H1 (cell line): ENCODE measurements around the gene COPZ1. TPM values are rescaled to one million over a fixed set of nuclear protein-coding genes. Genes with fewer than 3 reads are reported as not detected.
A peak's percentile ranks its signal among the peaks of the same experiment; 100 is the strongest.

Experiments
- CTCF ChIA-PET: fragments of 300-600 bp; sonication (Branson Sonifier 250); formaldehyde crosslinking; loops from one replicate; lab custom pipeline; 2021; ENCODE audit not compliant: partially characterized antibody; lab: Charles Lee
- POLR2A ChIA-PET: fragments of 300-600 bp; sonication (Branson Sonifier 250); formaldehyde crosslinking; loops from one replicate; lab custom pipeline; 2021; ENCODE audit warnings: inconsistent platforms; ENCODE audit not compliant: partially characterized antibody; lab: Charles Lee
- DNase-seq, 2 experiments: peaks; one replicate each; pipeline versions ENCODE4 v3.0.0 to v3.0.0-alpha.2; 2010 to 2022; ENCODE audit warnings: low spot score in 2 of 2, low read depth in 1 of 2, mixed read lengths in 1 of 2
- FAIRE-seq: peaks from 2 replicates; lab custom pipeline; 2011; peaks lifted over from hg19 to GRCh38; lab: Jason Lieb, UNC
- H2AFZ ChIP-seq: 2 replicates; pipeline ENCODE4 v1.8.1; 2012; ENCODE audit warnings: low read length, inconsistent platforms
- H2AK5ac ChIP-seq: 2 replicates; pipeline ENCODE4 v1.6.1; 2013; ENCODE audit warnings: low read depth, low read length
- H2BK120ac ChIP-seq: replicated peaks from 2 replicates; pipeline ENCODE3; 2013; ENCODE audit warnings: low read depth, low read length, inconsistent platforms
- H2BK12ac ChIP-seq: 2 replicates; pipeline ENCODE4 v1.6.1; 2013; ENCODE audit warnings: low read depth, low read length
- H2BK15ac ChIP-seq: 2 replicates; pipeline ENCODE4 v1.6.1; 2013; ENCODE audit warnings: low read length
- H2BK20ac ChIP-seq: 2 replicates; pipeline ENCODE4 v1.6.1; 2013; ENCODE audit warnings: low read length
- H2BK5ac ChIP-seq: 2 replicates; pipeline ENCODE4 v1.6.1; 2013; ENCODE audit warnings: low read depth, low read length
- H3K14ac ChIP-seq: 2 replicates; pipeline ENCODE4 v1.6.1; 2013; ENCODE audit warnings: inconsistent platforms; ENCODE audit not compliant: insufficient read length
- H3K18ac ChIP-seq: 2 replicates; pipeline ENCODE4 v1.6.1; 2013; ENCODE audit warnings: low read length; ENCODE audit errors: extremely low read depth
- H3K23ac ChIP-seq: 2 replicates; pipeline ENCODE4 v1.6.1; 2013; ENCODE audit warnings: inconsistent platforms; ENCODE audit not compliant: insufficient read length
- H3K23me2 ChIP-seq: 2 replicates; pipeline ENCODE4 v1.6.1; 2013; ENCODE audit warnings: low read depth, low read length
- H3K27ac ChIP-seq: 2 replicates; pipeline ENCODE4 v1.6.1; 2011; ENCODE audit warnings: low read depth, low read length, inconsistent platforms
- H3K27me3 ChIP-seq, 4 experiments: replicated peaks in 1 of 4; 1 replicate in 1 of 4; 2 replicates in 3 of 4; pipeline versions ENCODE4 v1.6.1 to v1.8.1; 2011 to 2013; ENCODE audit warnings: low read length in 3 of 4, mild to moderate bottlenecking in 3 of 4, inconsistent platforms in 2 of 4, mixed read lengths in 2 of 4, moderate library complexity in 1 of 4; ENCODE audit not compliant: control insufficient read depth in 3 of 4, insufficient read depth in 3 of 4; ENCODE audit errors: extremely low read depth in 1 of 4
- H3K36me3 ChIP-seq, 4 experiments: 2 replicates each; pipeline versions ENCODE4 v1.6.1 to v1.8.1; 2011 to 2013; ENCODE audit warnings: mild to moderate bottlenecking in 4 of 4, low read length in 3 of 4, moderate library complexity in 2 of 4, control low read depth in 1 of 4, inconsistent platforms in 1 of 4; ENCODE audit not compliant: insufficient read depth in 4 of 4, control insufficient read depth in 2 of 4
- H3K4ac ChIP-seq: replicated peaks from 2 replicates; pipeline ENCODE3; 2013; ENCODE audit warnings: low read length, low read depth, mixed read lengths, inconsistent platforms; ENCODE audit not compliant: insufficient read length
- H3K4me1 ChIP-seq, 4 experiments: replicated peaks in 1 of 4; 1 replicate in 1 of 4; 2 replicates in 3 of 4; pipeline versions ENCODE4 v1.6.1 to v1.8.1; 2011 to 2013; ENCODE audit warnings: low read length in 3 of 4, inconsistent platforms in 2 of 4, mixed read lengths in 1 of 4; ENCODE audit not compliant: insufficient read depth in 4 of 4, control insufficient read depth in 3 of 4
- H3K4me2 ChIP-seq, 2 experiments: 2 replicates each; pipeline versions ENCODE4 v1.6.1 to v1.8.1; 2011 to 2013; ENCODE audit warnings: low read depth in 2 of 2, low read length in 2 of 2, control low read depth in 1 of 2, inconsistent platforms in 1 of 2, mild to moderate bottlenecking in 1 of 2; ENCODE audit not compliant: insufficient read depth in 1 of 2
- H3K4me3 ChIP-seq, 4 experiments: fragments of 200-600, 300-600 bp in 1 of 4; sonication (generic), shearing (Covaris generic), sonication (Bioruptor Twin) in 1 of 4; 2 replicates each; pipeline versions ENCODE4 v1.5.1 to v1.8.1; 2011 to 2016; ENCODE audit warnings: low read length in 4 of 4, low read depth in 3 of 4, control low read depth in 2 of 4, inconsistent platforms in 2 of 4, mild to moderate bottlenecking in 2 of 4, mixed read lengths in 1 of 4, moderate library complexity in 1 of 4; ENCODE audit not compliant: insufficient read depth in 2 of 4; ENCODE audit errors: extremely low read depth in 1 of 4
- H3K56ac ChIP-seq: replicated peaks from 2 replicates; pipeline ENCODE3; 2013; ENCODE audit warnings: low read depth, mild to moderate bottlenecking, mixed read lengths, low read length, inconsistent platforms; ENCODE audit not compliant: insufficient read length
- H3K79me1 ChIP-seq: 2 replicates; pipeline ENCODE4 v1.6.1; 2013; ENCODE audit warnings: low read depth, low read length, control low read depth
- H3K79me2 ChIP-seq, 2 experiments: 2 replicates each; pipeline versions ENCODE4 v1.6.1 to v1.8.1; 2012 to 2013; ENCODE audit warnings: low read length in 2 of 2, mild to moderate bottlenecking in 2 of 2, inconsistent platforms in 1 of 2; ENCODE audit not compliant: insufficient read depth in 2 of 2, control insufficient read depth in 1 of 2
- H3K9ac ChIP-seq, 4 experiments: replicated peaks in 1 of 4; 1 replicate in 1 of 4; 2 replicates in 3 of 4; pipeline versions ENCODE4 v1.6.1 to v1.8.1; 2011 to 2013; ENCODE audit warnings: low read depth in 3 of 4, low read length in 3 of 4, control low read depth in 2 of 4, mild to moderate bottlenecking in 2 of 4, moderate library complexity in 2 of 4, inconsistent platforms in 1 of 4; ENCODE audit errors: extremely low read depth in 1 of 4
- H3K9me3 ChIP-seq, 2 experiments: 2 replicates each; pipeline versions ENCODE4 v1.6.1 to v1.8.1; 2012 to 2013; ENCODE audit warnings: mild to moderate bottlenecking in 2 of 2, moderate library complexity in 2 of 2, control low read depth in 1 of 2, inconsistent platforms in 1 of 2, low read depth in 1 of 2, low read length in 1 of 2, mixed read lengths in 1 of 2; ENCODE audit not compliant: insufficient read depth in 2 of 2
- H4K20me1 ChIP-seq, 2 experiments: replicated peaks in 1 of 2; 2 replicates each; pipeline versions ENCODE3 to v1.8.1; 2011 to 2013; ENCODE audit warnings: inconsistent platforms in 2 of 2, low read length in 2 of 2, mild to moderate bottlenecking in 1 of 2; ENCODE audit not compliant: insufficient read depth in 2 of 2, control insufficient read depth in 1 of 2
- H4K5ac ChIP-seq: 2 replicates; pipeline ENCODE4 v1.6.1; 2013; ENCODE audit warnings: low read length, low read depth, mixed read lengths, inconsistent platforms; ENCODE audit not compliant: insufficient read length
- H4K8ac ChIP-seq: 2 replicates; pipeline ENCODE4 v1.8.0; 2013; ENCODE audit warnings: mild to moderate bottlenecking, moderate library complexity, low read length, inconsistent platforms; ENCODE audit not compliant: insufficient read depth; ENCODE audit errors: extremely low read depth
- H4K91ac ChIP-seq: replicated peaks from 2 replicates; pipeline ENCODE3; 2013; ENCODE audit warnings: low read length, mixed read lengths, inconsistent platforms; ENCODE audit not compliant: insufficient read length
- CTBP2 ChIP-seq: IDR thresholded peaks from 2 replicates; pipeline ENCODE4 v1.7.0; 2011; ENCODE audit warnings: borderline replicate concordance, mild to moderate bottlenecking, moderate library complexity, mixed read lengths, low read length; ENCODE audit not compliant: insufficient read depth, insufficient read length
- EP300 ChIP-seq, 2 experiments: IDR thresholded peaks; 1 replicate in 1 of 2; 2 replicates in 1 of 2; pipeline ENCODE4 v1.6.1; 2011 to 2012; ENCODE audit warnings: low read depth in 2 of 2, low read length in 2 of 2, mild to moderate bottlenecking in 2 of 2, borderline replicate concordance in 1 of 2, inconsistent platforms in 1 of 2, moderate library complexity in 1 of 2
- KDM4A ChIP-seq: IDR thresholded peaks from one replicate; pipeline ENCODE4 v1.7.1; 2012; ENCODE audit warnings: low read depth, mild to moderate bottlenecking, moderate library complexity, low read length, inconsistent platforms; ENCODE audit not compliant: severe bottlenecking
- POLR2A ChIP-seq, 2 experiments: IDR thresholded peaks; 1 replicate in 1 of 2; 2 replicates in 1 of 2; pipeline ENCODE4 v1.6.1; 2011; ENCODE audit warnings: low read depth in 2 of 2, low read length in 2 of 2, mild to moderate bottlenecking in 2 of 2; ENCODE audit errors: control extremely low read depth in 1 of 2
- RXRA ChIP-seq: IDR thresholded peaks from 2 replicates; pipeline ENCODE4 v1.6.1; 2011; ENCODE audit warnings: low read depth, mild to moderate bottlenecking, low read length, moderate library complexity; ENCODE audit not compliant: insufficient read depth
- SIN3A ChIP-seq, 2 experiments: IDR thresholded peaks in 1 of 2; conservative IDR thresholded peaks in 1 of 2; 2 replicates each; pipeline ENCODE4 v1.6.1; 2011 to 2012; ENCODE audit warnings: low read length in 2 of 2, improper control_type of control experiment in 1 of 2, low read depth in 1 of 2, mild to moderate bottlenecking in 1 of 2
- SP1 ChIP-seq: IDR thresholded peaks from 2 replicates; pipeline ENCODE4 v1.6.1; 2011; ENCODE audit warnings: low read depth, low read length
- TAF1 ChIP-seq: IDR thresholded peaks from 2 replicates; pipeline ENCODE4 v1.6.1; 2011; ENCODE audit warnings: mild to moderate bottlenecking, low read depth, low read length
- TAF7 ChIP-seq: optimal IDR thresholded peaks from 2 replicates; pipeline ENCODE3; 2011; ENCODE audit warnings: low read depth, mild to moderate bottlenecking, inconsistent platforms, low read length, moderate library complexity, borderline replicate concordance
- TEAD4 ChIP-seq: IDR thresholded peaks from 2 replicates; pipeline ENCODE4 v1.6.1; 2012; ENCODE audit warnings: low read depth, low read length, inconsistent platforms, mixed read lengths
- ZNF274 ChIP-seq: IDR thresholded peaks from 2 replicates; pipeline ENCODE4 v1.7.0; 2012; ENCODE audit warnings: low read length, borderline replicate concordance; ENCODE audit errors: extremely low read depth
- WGBS, 2 experiments: shearing (Covaris generic) in 1 of 2; methylation state at CpG; one replicate each; pipeline versions ENCODE4 v1.1.6 to v1.1.7; 2013 to 2015; ENCODE audit warnings: low lambda C conversion rate in 2 of 2, mixed read lengths in 2 of 2, inconsistent platforms in 1 of 2, low coverage in 1 of 2, missing lambda C conversion rate in 1 of 2; ENCODE audit not compliant: insufficient replicate concordance in 2 of 2, insufficient coverage in 1 of 2, insufficient read length in 1 of 2; ENCODE audit errors: extremely low coverage in 1 of 2, missing lambda C conversion rate in 1 of 2; 5-methylcytosine and 5-hydroxymethylcytosine counted together
- polyA plus RNA-seq, 7 experiments: library from polyadenylated mRNA; depleted of rRNA in 3 of 7; stranded (reverse) in 5 of 7; unstranded in 2 of 7; fragments of >200 nt in 5 of 7; fragments of 200-250 nt in 2 of 7; gene quantifications; 1 replicate in 5 of 7; 2 replicates in 1 of 7; 4 replicates in 1 of 7; pipeline versions ENCODE4 v1.2.1 to v1.2.3, GENCODE V29; 2011 to 2013; ENCODE audit warnings: missing spikeins in 2 of 7, mixed read lengths in 2 of 7
- total RNA-seq: library from RNA; stranded (reverse); fragmentation: NEBNext Ultra II Directional; extraction: Animal tissue kit (Norgen Biotek cat#: 25700); gene quantifications from 2 replicates; pipeline ENCODE4 v1.2.1, GENCODE V29; 2021

Gene COPZ1
- total and polyA plus RNA-seq, 2 of the 8 experiments (the other 6 are each of a cell fraction or from before 2014, with no cell fraction given): 103 to 133 TPM

GRCh38 chr12:54301428-54302048, 23.4 kb upstream of the COPZ1 start:
- Histone ChIP-seq H3K4me3 (peak overlapping the region; percentile 24 to 63 (median 46); a peak in 7 of 8 replicates), H3K23me2 (peaks cover 6% of the 10 kb centered on the region; the same call in 1 of the 2 replicates), H3K18ac (peak overlapping the region; percentile 98), H2BK15ac (peak overlapping the region; percentile 83; the same call in 1 of the 2 replicates), H3K4ac (peak overlapping the region; percentile 23), H3K14ac (no peak overlapping the region), H3K79me1 (no peaks in the 10 kb centered on the region), H3K4me1 (peaks cover 12 to 32% (median 21%) of the 10 kb centered on the region in 4 experiments), H3K27me3 (peaks cover 0 to 7% (median 0%) of the 10 kb centered on the region in 4 experiments; a peak in 1 of 7 replicates), H3K27ac (peak overlapping the region; percentile 75), H4K20me1 (no peaks in the 10 kb centered on the region), H3K36me3 (no peaks in the 10 kb centered on the region), H4K91ac (peak overlapping the region; percentile 79), H4K8ac (no peak overlapping the region), H2AFZ (0 out of 2 replicates have a peak overlapping the region, but pooled peaks have one; percentile 14), H3K4me2 (peak overlapping the region; percentile 85 to 97), H3K56ac (peak overlapping the region; percentile 71), H4K5ac (peak overlapping the region; percentile 86), H3K79me2 (no peaks in the 10 kb centered on the region), H3K23ac (no peak overlapping the region), H2AK5ac (0 out of 2 replicates have a peak overlapping the region, but pooled peaks have one; percentile 68), H3K9me3 (no peaks in the 10 kb centered on the region), H2BK5ac (peak overlapping the region; percentile 94), H3K9ac (peak overlapping the region in 2 of 4 experiments; percentile 25 to 64; a peak in 3 of 7 replicates), H2BK120ac (peak overlapping the region; percentile 50), H2BK12ac (peak overlapping the region; percentile 95), H2BK20ac (peak overlapping the region; percentile 97)
- POLR2A ChIA-PET: interaction anchor here (0.6 to 4.8 kb wide), 15 partner anchors 9 to 57 kb away, joined by 3 to 105 read pairs (median 6); partner anchors contain the start of genes CBX5, COPZ1 and HNRNPA1
- 6% methylated on average over 1 of the region's 1 CpG; no CpG with 5 or more reads in 1 of the 2 experiments for WGBS, 2 experiments
- peak in 1 of 2 experiments; percentile 72 for DNase-seq
- CTCF ChIA-PET: interaction anchor here (0.6 to 14.9 kb wide), 12 partner anchors 8 to 96 kb away, joined by 3 to 618 read pairs (median 4); partner anchors contain the start of gene COPZ1
- peak; percentile 7 for FAIRE-seq
- no peak for TF ChIP-seq RXRA
- TF ChIP-seq TAF1: no peak
- peak; percentile 30 for TF ChIP-seq CTBP2
- no peak for TF ChIP-seq KDM4A
- 0 out of 4 replicates have a peak, but pooled peaks of 1 of the 2 experiments have one; percentile 19 for TF ChIP-seq SIN3A (conservative IDR thresholded peaks at IDR 0.05 in 1 of 2, IDR thresholded peaks at IDR 0.05 in 1 of 2; ENCODE audit: low read depth in 1 of 2, low read length in 2 of 2)
- TF ChIP-seq POLR2A (IDR thresholded peaks at IDR 0.05; ENCODE audit: control extremely low read depth in 1 of 2, low read depth in 2 of 2, low read length in 2 of 2): no peak
- no peak for TF ChIP-seq TEAD4
- TF ChIP-seq SP1: 0 out of 2 replicates have a peak, but pooled peaks have one; percentile 61
- no peak for TF ChIP-seq TAF7
- TF ChIP-seq ZNF274: no peak
- peak in 1 of 2 experiments; percentile 61; a peak in 1 of 3 replicates for TF ChIP-seq EP300 (IDR thresholded peaks at IDR 0.05; ENCODE audit: borderline replicate concordance in 1 of 2, low read depth in 2 of 2, low read length in 2 of 2)
